GM18868 (cell line): Measurements from ENCODE around the gene TCF12.
"Not testable (repeated sequence)": the region's sequence is repeated elsewhere in the genome, so short reads cannot be mapped to it uniquely, and the experiment has no call there.

Source experiments
- ATAC-seq: cut with Tn5 transposase; IDR thresholded peaks from one replicate; pipeline ENCODE4 v1.9.1; 2021; ENCODE audit warnings: mild to moderate bottlenecking, moderate library complexity; ENCODE audit not compliant: unreplicated experiment

TCF12 gene

DNA sequence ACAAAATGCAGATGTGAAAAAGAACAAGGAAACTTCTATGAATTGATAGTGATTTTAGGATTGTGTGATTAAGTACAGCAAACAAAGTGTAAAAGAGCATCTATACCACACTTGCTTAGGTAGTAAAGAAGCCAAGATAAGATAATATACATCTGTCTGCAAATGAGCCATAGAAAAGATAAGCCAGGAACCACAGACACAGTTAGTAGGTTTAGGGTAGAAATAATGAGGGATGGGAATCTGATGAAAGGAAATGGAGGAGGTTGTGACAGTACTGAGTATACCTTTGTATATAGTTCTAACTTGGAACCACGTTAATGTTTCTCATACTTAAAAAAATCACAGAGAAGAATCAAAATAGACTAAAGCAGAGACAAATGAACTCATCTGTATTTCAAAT, 54.0 kb downstream of the TCF12 start:
- ATAC-seq: no peak

- ATAC-seq: no peak
Measured at GRCh38 chr15:56973463-56973862, 55.0 kb downstream of the TCF12 start.

DNA sequence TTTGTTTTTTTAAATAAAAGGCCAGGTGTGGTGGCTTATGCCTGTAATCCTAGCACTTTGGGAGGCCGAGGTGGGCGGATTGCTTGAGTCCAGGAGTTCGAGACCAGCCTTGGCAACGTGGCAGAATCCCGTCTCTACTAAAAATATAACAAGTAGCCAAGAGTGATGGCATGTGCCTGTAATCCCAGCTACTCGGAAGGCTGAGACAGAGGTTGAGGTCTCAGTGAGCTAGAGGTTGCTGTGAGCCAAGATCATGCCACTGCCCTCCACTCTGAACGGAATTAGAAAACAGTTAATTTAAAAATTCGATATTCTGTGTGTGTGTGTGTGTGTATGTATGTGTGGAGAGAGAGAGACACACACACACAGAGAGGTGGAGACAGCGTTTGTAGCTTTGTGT, 58.8 kb downstream of the TCF12 start:
- no peak for ATAC-seq

GRCh38 chr15:56978898-56979662, 60.6 kb downstream of the TCF12 start:
- ATAC-seq: no peak

- ATAC-seq: no peak
Measured at GRCh38 chr15:56980473-56980872, 62.0 kb downstream of the TCF12 start.

DNA sequence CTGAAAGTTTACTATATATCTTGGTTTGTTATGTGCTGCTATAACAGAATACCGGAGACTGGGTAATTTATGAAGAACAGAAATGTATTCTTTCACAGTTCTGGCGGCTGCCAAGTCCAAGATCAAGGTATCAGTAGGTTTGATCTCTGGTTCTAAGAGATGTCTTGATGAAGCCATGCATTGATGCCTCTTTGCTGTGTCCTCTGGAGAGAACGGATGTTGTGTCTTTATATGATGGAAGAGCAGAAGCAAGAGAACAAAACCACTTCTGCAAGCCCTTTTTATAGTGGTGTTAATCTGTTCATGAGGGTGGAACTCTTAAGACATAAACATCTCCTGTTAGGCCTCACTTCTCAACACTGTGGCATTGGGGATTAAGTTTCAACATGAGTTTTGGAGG, 62.7 kb downstream of the TCF12 start:
- no peak for ATAC-seq

GRCh38 chr15:56982987-56983386, 64.5 kb downstream of the TCF12 start:
- ATAC-seq: no peak

GRCh38 chr15:56984681-56985481, 66.4 kb downstream of the TCF12 start:
- no peak for ATAC-seq

GRCh38 chr15:56985856-56986255, 67.4 kb downstream of the TCF12 start:
- ATAC-seq: no peak

DNA sequence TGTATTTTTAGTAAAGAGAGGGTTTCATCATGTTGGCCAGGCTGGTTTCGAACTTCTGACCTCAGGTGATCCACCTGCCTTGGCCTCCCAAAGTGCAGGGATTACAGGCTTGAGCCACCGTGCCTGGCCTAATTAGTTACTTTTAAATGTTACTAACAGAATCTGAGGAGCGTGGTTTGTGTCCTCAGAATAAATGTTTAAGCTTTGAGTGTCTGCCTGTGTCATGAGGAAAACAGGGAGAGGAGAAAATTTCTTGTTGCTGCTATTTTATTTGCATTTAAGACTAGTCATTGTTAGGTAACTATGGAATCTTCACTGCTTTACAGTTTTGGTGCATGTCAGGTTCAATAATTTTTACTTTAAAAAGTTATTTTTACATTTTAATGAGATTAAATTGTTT, 68.8 kb downstream of the TCF12 start:
- no peak for ATAC-seq

- no peak for ATAC-seq
Measured at GRCh38 chr15:56988219-56988618, 69.8 kb downstream of the TCF12 start.

DNA sequence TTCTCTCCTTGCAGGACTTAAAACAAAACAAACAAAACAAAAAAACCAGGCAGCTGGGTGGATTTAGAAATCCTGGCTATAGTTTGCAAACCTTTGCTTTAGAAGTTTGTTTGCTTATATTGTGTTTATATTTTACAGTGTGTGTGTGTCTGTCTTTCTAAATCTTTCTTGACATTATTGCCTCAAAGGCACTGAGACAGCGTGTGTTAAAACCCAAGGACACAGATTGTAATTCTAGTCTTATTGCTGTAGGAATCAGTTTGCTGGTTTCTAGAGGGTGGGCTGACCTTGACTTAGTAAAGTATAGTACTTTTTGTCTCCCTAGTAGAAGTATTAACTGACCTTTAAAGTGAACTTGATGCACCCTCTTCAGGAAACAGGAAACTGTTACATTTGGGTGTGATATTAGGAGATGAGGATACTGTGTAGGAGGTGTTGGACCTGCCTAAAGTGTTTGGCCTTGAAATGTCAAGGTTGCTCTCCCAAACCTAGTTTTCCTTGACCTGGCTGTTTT, 71.0 kb downstream of the TCF12 start:
- no peak for ATAC-seq

GRCh38 chr15:56991017-56991416, 72.6 kb downstream of the TCF12 start:
- no peak for ATAC-seq

- ATAC-seq: no peak
Measured at GRCh38 chr15:56992725-56993124, 74.3 kb downstream of the TCF12 start.

DNA sequence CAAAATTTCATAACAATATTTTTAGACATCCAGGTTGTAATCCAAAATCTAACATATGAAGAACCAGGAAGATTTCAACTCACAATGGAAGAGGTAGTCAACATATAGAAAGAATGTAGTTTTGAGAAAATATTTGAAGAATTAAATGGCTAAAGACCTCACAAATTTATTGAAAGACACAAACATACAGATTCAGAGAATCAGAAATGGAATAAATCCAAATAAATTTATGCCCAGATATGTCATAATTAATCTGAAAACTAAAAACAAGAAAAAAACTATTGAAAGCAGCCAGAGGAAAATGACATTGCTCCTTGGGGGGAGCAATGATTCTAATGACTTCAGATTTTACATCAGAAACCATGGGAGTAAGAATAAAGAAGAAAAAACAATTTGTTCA, 75.8 kb downstream of the TCF12 start:
- ATAC-seq: no peak

DNA sequence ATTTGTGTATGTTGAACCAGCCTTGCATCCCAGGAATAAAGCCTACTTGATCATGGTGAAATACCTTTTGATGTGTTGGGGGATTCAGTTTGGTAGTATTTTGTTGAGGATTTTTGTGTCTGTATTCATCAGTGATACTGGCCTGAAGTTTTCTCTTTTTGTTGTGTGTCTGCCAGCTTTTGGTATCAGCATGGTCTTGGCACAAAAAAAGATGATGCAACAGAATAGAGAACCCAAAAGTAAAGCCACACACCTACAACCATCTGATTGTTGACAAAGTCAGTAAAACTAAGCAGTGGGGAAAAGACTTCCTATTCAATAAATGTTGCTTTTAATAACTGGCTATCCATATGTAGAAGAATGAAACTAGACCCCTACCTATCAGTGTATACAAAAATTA, 77.6 kb downstream of the TCF12 start:
- no peak for ATAC-seq

DNA sequence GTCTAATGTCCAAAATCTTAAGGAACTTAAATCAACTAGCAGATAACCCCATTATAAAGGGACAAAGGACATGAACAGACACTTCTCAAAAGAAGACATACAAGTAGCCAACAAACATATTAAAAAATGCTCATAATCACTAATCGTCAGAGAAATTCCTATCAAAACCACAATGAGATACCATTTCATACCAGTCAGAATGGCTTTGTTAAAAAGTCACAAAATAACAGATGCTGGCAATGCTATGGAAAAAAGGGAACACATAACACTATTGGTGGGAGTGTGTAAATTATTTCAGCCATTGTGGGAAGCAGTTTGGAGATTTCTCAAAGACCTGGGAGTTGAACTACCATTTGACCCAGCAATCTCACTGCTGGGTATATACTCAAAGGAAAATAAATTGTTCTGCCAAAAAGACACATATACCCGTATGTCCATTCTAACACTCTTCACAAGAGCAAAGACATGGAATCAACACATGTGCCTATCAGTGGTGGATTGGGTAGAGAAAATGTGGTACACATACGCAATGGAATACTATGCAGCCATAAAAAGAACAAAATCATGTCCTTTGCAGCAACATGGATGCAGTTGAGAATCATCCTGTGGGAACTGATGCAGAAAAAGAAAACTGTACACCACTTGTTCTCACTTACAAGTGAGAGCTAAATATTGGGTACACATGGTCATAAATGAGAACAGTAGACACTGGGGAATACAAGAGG, 78.5 kb downstream of the TCF12 start:
- ATAC-seq: no peak

- ATAC-seq: no peak
Measured at GRCh38 chr15:57003418-57003817, 85.0 kb downstream of the TCF12 start.

DNA sequence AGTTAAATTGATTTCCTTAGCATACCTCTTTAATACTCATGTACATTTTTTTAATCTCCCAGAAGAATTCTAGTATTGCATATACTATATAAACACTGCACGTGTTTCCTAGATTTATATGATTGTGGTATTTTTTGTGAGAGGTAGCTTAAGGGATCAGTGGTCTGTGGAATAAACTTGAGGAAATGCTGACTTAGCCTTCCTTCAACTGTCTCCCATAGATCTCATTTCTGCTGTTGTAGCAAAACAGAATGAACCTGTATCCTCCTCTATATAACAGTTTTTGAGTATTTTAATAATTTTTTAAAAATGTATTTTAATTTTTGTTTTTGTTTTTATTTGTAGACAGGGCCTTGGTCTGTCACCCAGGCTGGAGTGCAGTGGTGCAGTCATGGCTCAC, 86.8 kb downstream of the TCF12 start:
- no peak for ATAC-seq

- not testable (repeated sequence) for ATAC-seq
Measured at GRCh38 chr15:57007797-57008196, 89.4 kb downstream of the TCF12 start.

DNA sequence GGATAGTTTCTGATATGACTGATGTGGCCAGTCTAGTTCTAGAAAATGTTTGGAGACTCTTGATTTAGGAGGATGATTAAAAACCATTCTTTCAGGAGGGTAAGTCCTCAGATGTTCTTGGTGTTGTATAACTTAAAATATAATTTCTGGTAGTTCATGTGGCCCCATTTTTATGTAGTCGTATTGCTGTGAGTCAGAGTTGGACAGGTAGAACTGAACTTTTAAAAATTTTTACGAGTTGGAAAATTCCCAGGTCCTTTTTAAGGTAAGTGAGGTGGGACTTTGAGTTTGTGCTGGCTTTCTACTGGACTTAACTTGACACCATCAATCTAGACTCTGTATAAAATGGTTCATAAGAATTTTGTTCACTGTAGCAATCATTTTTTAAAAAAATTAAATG, 92.3 kb downstream of the TCF12 start:
- ATAC-seq: no peak
